B cell (primary cell): ENCODE data around the gene C1orf56. TPM values are rescaled to one million over a fixed set of nuclear protein-coding genes. Genes with fewer than 3 reads are reported as not detected.

Source experiments
- ATAC-seq: fragments of 200-7000 bp; cut with Tn5 transposase; one replicate; pipeline ENCODE4 v1.10.0; 2021; ENCODE audit warnings: low read depth, mild to moderate bottlenecking, moderate number of reproducible peaks, moderate library complexity
- CTCF ChIA-PET: fragments of 350-600 bp; sonication (Branson Sonifier 250); formaldehyde crosslinking; loops from one replicate; lab custom pipeline; 2021; ENCODE audit warnings: antibody characterized with exemption, inconsistent platforms; lab: Charles Lee
- POLR2A ChIA-PET: fragments of 350-600 bp; sonication (Branson Sonifier 250); formaldehyde crosslinking; loops from one replicate; lab custom pipeline; 2021; ENCODE audit warnings: antibody characterized with exemption; lab: Charles Lee
- DNase-seq: peaks from one replicate; pipeline ENCODE4 v3.0.0; 2013
- H2AFZ ChIP-seq: 2 replicates; pipeline ENCODE4 v1.6.1; 2012; ENCODE audit warnings: mild to moderate bottlenecking, low read depth, low read length; ENCODE audit not compliant: insufficient read depth, poor library complexity, severe bottlenecking
- H3K27ac ChIP-seq, 2 donors: 1 replicate in 1 of 2; 2 replicates in 1 of 2; pipeline ENCODE4 v1.5.1; 2012 to 2013; ENCODE audit warnings: low read length in 2 of 2, mild to moderate bottlenecking in 2 of 2, moderate library complexity in 1 of 2
- H3K27me3 ChIP-seq, 4 experiments: fragments of 200-600 bp in 1 of 4; sonication (generic) in 1 of 4; replicated peaks in 1 of 4; 1 replicate in 2 of 4; 2 replicates in 2 of 4; pipeline versions ENCODE4 v1.6.1 to v1.7.0; 2013 to 2016; ENCODE audit warnings: low read length in 3 of 4, mild to moderate bottlenecking in 2 of 4, mixed read lengths in 1 of 4, moderate library complexity in 1 of 4; ENCODE audit not compliant: insufficient read depth in 4 of 4, control insufficient read depth in 3 of 4; ENCODE audit errors: control extremely low read depth in 1 of 4
- H3K36me3 ChIP-seq, 2 experiments: replicated peaks in 1 of 2; 1 replicate in 1 of 2; 2 replicates in 1 of 2; pipeline versions ENCODE4 v1.6.1 to v1.7.1; 2013; ENCODE audit warnings: low read length in 1 of 2; ENCODE audit not compliant: insufficient read depth in 2 of 2, control insufficient read depth in 1 of 2; ENCODE audit errors: control extremely low read depth in 1 of 2, extremely low read depth in 1 of 2
- H3K4me1 ChIP-seq, 2 donors: fragments of 200-600 bp in 1 of 2; sonication (generic) in 1 of 2; 1 replicate in 1 of 2; 2 replicates in 1 of 2; pipeline versions ENCODE4 v1.5.1 to v1.6.1; 2013 to 2017; ENCODE audit warnings: low read length in 2 of 2; ENCODE audit not compliant: control insufficient read depth in 2 of 2, insufficient read depth in 2 of 2
- H3K4me2 ChIP-seq: replicated peaks from 2 replicates; pipeline ENCODE3; 2012; ENCODE audit warnings: mild to moderate bottlenecking, low read depth, low read length; ENCODE audit not compliant: poor library complexity, severe bottlenecking
- H3K4me3 ChIP-seq, 5 experiments: fragments of 200-600 bp in 1 of 5; sonication (generic) in 1 of 5; 1 replicate in 3 of 5; 2 replicates in 2 of 5; pipeline versions ENCODE4 v1.5.1 to v1.7.0; 2011 to 2016; ENCODE audit warnings: low read length in 4 of 5, mild to moderate bottlenecking in 4 of 5, low read depth in 2 of 5, control low read depth in 1 of 5, moderate library complexity in 1 of 5; ENCODE audit not compliant: insufficient read depth in 1 of 5; ENCODE audit errors: control extremely low read depth in 1 of 5, extremely low read depth in 1 of 5
- H3K79me2 ChIP-seq: fragments of 200-600 bp; sonication (generic); one replicate; pipeline ENCODE4 v1.6.0; 2016; ENCODE audit warnings: low read length; ENCODE audit not compliant: control insufficient read depth, insufficient read depth
- H3K9ac ChIP-seq: fragments of 200-600 bp; sonication (generic); 2 replicates; pipeline ENCODE4 v1.6.1; 2017; ENCODE audit warnings: mild to moderate bottlenecking, low read length, moderate library complexity
- H3K9me3 ChIP-seq, 3 donors: one replicate each; pipeline versions ENCODE4 v1.6.1 to v1.7.1; 2013; ENCODE audit warnings: low read length in 2 of 3; ENCODE audit not compliant: control insufficient read depth in 2 of 3, insufficient read depth in 1 of 3; ENCODE audit errors: control extremely low read depth in 1 of 3
- H4K20me1 ChIP-seq: 2 replicates; pipeline ENCODE4 v1.6.0; 2012; ENCODE audit warnings: mild to moderate bottlenecking, low read length; ENCODE audit not compliant: insufficient read depth, control insufficient read depth, poor library complexity, severe bottlenecking
- H3K27ac Mint-ChIP-seq: one replicate; pipeline ENCODE4 v1.8.0; 2021; ENCODE audit warnings: mixed read lengths
- H3K27me3 Mint-ChIP-seq: one replicate; pipeline ENCODE4 v1.8.0; 2021; ENCODE audit warnings: mixed read lengths
- H3K4me1 Mint-ChIP-seq: one replicate; pipeline ENCODE4 v1.8.0; 2021; ENCODE audit warnings: mixed read lengths
- H3K4me3 Mint-ChIP-seq: one replicate; pipeline ENCODE4 v1.8.0; 2021; ENCODE audit warnings: mixed read lengths
- H3K9me3 Mint-ChIP-seq: one replicate; pipeline ENCODE4 v1.8.0; 2022; ENCODE audit warnings: mixed read lengths; ENCODE audit not compliant: insufficient read depth
- EZH2 ChIP-seq: IDR thresholded peaks from 2 replicates; pipeline ENCODE4 v1.6.1; 2012; ENCODE audit warnings: borderline replicate concordance, low read depth, mild to moderate bottlenecking, moderate library complexity, low read length; ENCODE audit not compliant: insufficient read depth, poor library complexity, severe bottlenecking
- WGBS: methylation state at CpG from one replicate; pipeline ENCODE4 v1.1.5; 2013; ENCODE audit warnings: missing lambda C conversion rate; ENCODE audit not compliant: insufficient coverage; 5-methylcytosine and 5-hydroxymethylcytosine counted together
- intact Hi-C: fragments of 100-400 bp; cut with micrococcal nuclease; formaldehyde crosslinking; loops from one replicate; pipeline ENCODE4 v1.10.0; 2022
- polyA plus RNA-seq: library from polyadenylated mRNA; depleted of rRNA; stranded (reverse); fragments of >200 nt; gene quantifications from 2 replicates; pipeline ENCODE4 v1.2.3, GENCODE V29; 2012
- total RNA-seq, 2 donors: library from RNA; stranded (reverse); fragments of 120-200 nt in 1 of 2; gene quantifications; 1 replicate in 1 of 2; 2 replicates in 1 of 2; pipeline versions ENCODE4 v1.2.3 to v1.2.4, GENCODE V29; 2013 to 2022
- TF ChIP-seq, protein P1 (sequence below): fragments of 200-600 bp; IDR thresholded peaks from one replicate; pipeline ENCODE4 v1.8.0; 2022; ENCODE audit warnings: antibody characterized with exemption, mild to moderate bottlenecking

C1orf56 gene
- total and polyA plus RNA-seq, 2 donors (not counting 1 experiment from before 2014, with no cell fraction given) = 2.4 to 4.5 TPM

DNA sequence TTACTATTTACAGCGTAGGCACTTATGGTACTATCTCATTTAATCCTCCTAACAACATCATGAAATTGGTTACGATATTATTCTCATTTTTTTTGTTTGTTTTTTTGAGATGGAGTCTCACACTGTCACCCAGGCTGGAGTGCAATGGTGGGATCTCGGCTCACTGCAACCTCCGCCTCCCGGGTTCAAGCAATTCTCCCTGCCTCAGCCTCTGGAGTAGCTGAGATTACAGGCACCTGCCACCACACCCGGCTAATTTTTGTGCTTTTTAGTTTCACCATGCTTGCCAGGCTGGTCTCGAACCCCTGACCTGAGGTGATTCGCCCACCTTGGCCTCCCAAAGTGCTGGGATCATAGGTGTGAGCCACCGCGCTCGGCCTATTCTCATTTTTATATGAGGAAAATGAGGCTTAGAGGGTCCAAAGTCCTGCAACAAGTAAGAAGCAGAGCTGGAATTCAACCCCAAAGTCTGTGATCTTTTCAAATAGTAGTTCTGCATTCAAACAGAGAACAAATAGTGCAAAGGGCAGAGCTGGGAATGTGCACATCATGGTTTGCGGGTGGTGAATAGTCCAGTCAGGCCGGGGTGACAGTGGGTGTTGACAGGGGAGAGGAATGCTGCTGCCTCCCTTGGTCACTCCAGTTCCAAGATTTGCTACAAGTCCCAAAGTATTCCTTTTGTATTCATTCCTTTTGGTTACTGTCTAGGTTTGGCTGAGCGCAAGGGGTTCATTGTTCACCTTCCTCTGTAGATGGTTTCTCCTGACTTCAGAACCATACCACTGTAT is 34.7 kb upstream of the C1orf56 start:
- H3K4me3 Mint-ChIP-seq = no peak overlapping the region
- ATAC-seq = no peak

DNA sequence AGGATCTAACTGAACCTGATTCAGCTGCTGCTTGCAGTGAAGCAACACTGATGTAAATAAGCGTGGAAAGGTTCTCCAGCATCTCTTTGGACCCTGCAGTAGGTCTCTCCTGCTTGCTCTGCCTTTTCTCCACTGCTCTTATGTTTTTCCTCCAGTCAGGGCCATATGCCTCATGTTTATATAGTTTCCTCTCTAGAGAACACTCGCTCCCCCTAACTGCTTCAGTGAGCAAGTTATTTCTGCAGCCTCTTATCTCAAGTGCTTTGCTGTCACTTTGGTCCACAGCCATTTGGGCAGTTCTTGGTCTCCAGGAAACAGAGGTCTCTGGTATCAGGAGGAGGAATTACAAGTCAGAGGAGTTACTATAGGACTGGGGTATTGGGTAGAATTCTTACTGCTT is 34.0 kb upstream of the C1orf56 start:
- peaks cover 13% of the 10 kb centered on the region in 2 donors for H3K4me1 ChIP-seq
- H3K27ac ChIP-seq = no peak overlapping the region
- H3K9me3 ChIP-seq = no peaks in the 10 kb centered on the region
- no peaks in the 10 kb centered on the region for H3K9me3 Mint-ChIP-seq
- H3K9ac ChIP-seq = no peak overlapping the region
- no peaks in the 10 kb centered on the region for H3K27me3 Mint-ChIP-seq
- H3K4me2 ChIP-seq = no peak overlapping the region
- ChIA-PET POLR2A (no interaction called here), CTCF (no interaction called here)
- intact Hi-C loops = no loop called here
- H3K4me1 Mint-ChIP-seq = peaks cover 28% of the 10 kb centered on the region
- no peak overlapping the region for H2AFZ ChIP-seq
- TF ChIP-seq EZH2 = no peak
- TF ChIP-seq, protein P1, sequence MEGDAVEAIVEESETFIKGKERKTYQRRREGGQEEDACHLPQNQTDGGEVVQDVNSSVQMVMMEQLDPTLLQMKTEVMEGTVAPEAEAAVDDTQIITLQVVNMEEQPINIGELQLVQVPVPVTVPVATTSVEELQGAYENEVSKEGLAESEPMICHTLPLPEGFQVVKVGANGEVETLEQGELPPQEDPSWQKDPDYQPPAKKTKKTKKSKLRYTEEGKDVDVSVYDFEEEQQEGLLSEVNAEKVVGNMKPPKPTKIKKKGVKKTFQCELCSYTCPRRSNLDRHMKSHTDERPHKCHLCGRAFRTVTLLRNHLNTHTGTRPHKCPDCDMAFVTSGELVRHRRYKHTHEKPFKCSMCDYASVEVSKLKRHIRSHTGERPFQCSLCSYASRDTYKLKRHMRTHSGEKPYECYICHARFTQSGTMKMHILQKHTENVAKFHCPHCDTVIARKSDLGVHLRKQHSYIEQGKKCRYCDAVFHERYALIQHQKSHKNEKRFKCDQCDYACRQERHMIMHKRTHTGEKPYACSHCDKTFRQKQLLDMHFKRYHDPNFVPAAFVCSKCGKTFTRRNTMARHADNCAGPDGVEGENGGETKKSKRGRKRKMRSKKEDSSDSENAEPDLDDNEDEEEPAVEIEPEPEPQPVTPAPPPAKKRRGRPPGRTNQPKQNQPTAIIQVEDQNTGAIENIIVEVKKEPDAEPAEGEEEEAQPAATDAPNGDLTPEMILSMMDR = no peak
- peaks cover 73% of the 10 kb centered on the region for H3K79me2 ChIP-seq
- H3K27me3 ChIP-seq = no peaks in the 10 kb centered on the region
- H3K36me3 ChIP-seq = peaks cover 3 to 18% of the 10 kb centered on the region in 2 experiments
- H3K4me3 Mint-ChIP-seq = no peak overlapping the region
- H3K27ac Mint-ChIP-seq = no peak overlapping the region
- no peak overlapping the region for H3K4me3 ChIP-seq
- ATAC-seq = no peak
- 52% methylated on average over 2 of the region's 2 CpGs for WGBS
- no peak for DNase-seq
- no peaks in the 10 kb centered on the region for H4K20me1 ChIP-seq

More for the DNA sequence above, 34.7 kb upstream of the C1orf56 start:
- H3K4me3 ChIP-seq = no peak overlapping the region
- no peaks in the 10 kb centered on the region for H3K9me3 ChIP-seq
- no peak overlapping the region for H3K4me2 ChIP-seq
- no peaks in the 10 kb centered on the region for H3K27me3 Mint-ChIP-seq
- DNase-seq = no peak
- peaks cover 3 to 12% of the 10 kb centered on the region in 2 experiments for H3K36me3 ChIP-seq
- no peak overlapping the region for H2AFZ ChIP-seq
- H3K9me3 Mint-ChIP-seq = no peaks in the 10 kb centered on the region
- TF ChIP-seq, protein P1 = no peak
- TF ChIP-seq EZH2 = no peak
- H3K27ac Mint-ChIP-seq = no peak overlapping the region
- no peak overlapping the region for H3K9ac ChIP-seq
- WGBS = 94% methylated on average over 5 of the region's 14 CpGs
- H3K4me1 Mint-ChIP-seq = peaks cover 33% of the 10 kb centered on the region
- H3K79me2 ChIP-seq = peaks cover 69% of the 10 kb centered on the region
- intact Hi-C loops = no loop called here
- no peaks in the 10 kb centered on the region for H3K27me3 ChIP-seq
- ChIA-PET POLR2A (no interaction called here), CTCF (interaction anchor here (1.2 kb wide), 1 partner anchor 12 kb away, joined by 3 read pairs; no protein-coding TSS in a partner anchor)
- H4K20me1 ChIP-seq = no peaks in the 10 kb centered on the region
- peaks cover 14 to 15% of the 10 kb centered on the region in 2 donors for H3K4me1 ChIP-seq
- H3K27ac ChIP-seq = no peak overlapping the region
